ENCODE results near the gene TTLL4. TPM values are rescaled to one million over a fixed set of nuclear protein-coding genes. Genes with fewer than 3 reads are reported as not detected.

The TTLL4 gene
- total and polyA plus RNA-seq, 2 experiments from 2014 or later: 53.5 to 77.8 TPM

- TF ChIP-seq ZNF462 (CRISPR knock-in tag; IDR thresholded peaks at IDR 0.05): no peak
- TF ChIP-seq POLR2AphosphoS5 (IDR thresholded peaks at IDR 0.05; ENCODE audit: low read depth): no peak
- TF ChIP-seq JUNB (IDR thresholded peaks at IDR 0.05; ENCODE audit: unreplicated experiment): no peak
- no peak for TF ChIP-seq EZH2phosphoT487 (IDR thresholded peaks at IDR 0.05; ENCODE audit: unreplicated experiment)
- TF ChIP-seq, protein P1, sequence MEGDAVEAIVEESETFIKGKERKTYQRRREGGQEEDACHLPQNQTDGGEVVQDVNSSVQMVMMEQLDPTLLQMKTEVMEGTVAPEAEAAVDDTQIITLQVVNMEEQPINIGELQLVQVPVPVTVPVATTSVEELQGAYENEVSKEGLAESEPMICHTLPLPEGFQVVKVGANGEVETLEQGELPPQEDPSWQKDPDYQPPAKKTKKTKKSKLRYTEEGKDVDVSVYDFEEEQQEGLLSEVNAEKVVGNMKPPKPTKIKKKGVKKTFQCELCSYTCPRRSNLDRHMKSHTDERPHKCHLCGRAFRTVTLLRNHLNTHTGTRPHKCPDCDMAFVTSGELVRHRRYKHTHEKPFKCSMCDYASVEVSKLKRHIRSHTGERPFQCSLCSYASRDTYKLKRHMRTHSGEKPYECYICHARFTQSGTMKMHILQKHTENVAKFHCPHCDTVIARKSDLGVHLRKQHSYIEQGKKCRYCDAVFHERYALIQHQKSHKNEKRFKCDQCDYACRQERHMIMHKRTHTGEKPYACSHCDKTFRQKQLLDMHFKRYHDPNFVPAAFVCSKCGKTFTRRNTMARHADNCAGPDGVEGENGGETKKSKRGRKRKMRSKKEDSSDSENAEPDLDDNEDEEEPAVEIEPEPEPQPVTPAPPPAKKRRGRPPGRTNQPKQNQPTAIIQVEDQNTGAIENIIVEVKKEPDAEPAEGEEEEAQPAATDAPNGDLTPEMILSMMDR (conservative IDR thresholded peaks at IDR 0.05; ENCODE audit: low read depth in 2 of 2): no peak
Observed at GRCh38 chr2:218746960-218747359, 36.3 kb downstream of the TTLL4 start (continued).

DNA sequence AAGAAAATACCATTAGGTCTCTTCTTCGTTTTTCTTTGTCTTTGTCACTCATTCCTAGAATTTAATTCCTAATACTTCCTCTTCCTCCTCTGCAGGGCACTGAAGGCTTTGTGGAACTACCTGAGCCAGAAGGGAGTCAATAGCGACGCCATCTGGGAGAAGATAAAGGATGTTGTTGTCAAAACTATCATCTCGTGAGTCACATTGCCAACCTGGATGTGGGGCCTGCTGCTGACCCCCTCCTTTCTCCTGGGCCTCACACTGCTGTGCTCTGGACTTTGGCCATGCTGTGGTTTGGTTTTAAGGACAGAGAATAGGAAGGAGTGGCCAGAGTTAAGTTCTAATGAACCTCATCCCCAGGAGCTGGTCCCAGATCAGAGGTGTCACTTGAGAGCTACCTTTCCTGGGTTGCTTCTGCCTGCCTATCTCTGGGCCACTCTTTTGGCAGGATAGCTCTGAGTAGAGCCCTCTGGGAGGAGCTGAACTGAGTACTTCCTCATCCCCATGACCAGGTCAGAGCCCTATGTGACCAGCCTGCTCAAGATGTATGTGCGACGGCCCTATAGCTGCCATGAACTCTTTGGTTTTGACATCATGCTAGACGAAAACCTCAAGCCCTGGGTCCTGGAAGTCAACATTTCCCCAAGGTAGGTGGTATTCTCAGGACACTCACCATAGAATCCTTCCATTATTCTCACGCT lies 38.3 kb downstream of the TTLL4 start:
- Histone ChIP-seq H3K4me3 (no peak overlapping the region), H3K4me2 (no peak overlapping the region), H3K79me2 (replicated peaks; ENCODE audit: insufficient read depth) (no peaks in the 10 kb centered on the region), H3K36me3 (ENCODE audit: insufficient read depth) (peaks cover 51% of the 10 kb centered on the region), H3K27ac (ENCODE audit: low read depth) (no peak overlapping the region), H2AFZ (no peak overlapping the region), H4K20me1 (replicated peaks; ENCODE audit: insufficient read depth) (peaks cover 11% of the 10 kb centered on the region), H3K4me1 (ENCODE audit: insufficient read depth) (no peaks in the 10 kb centered on the region), H3F3A (replicated peaks; ENCODE audit: low read depth) (no peaks in the 10 kb centered on the region), H3K9me2 (ENCODE audit: insufficient read depth) (no peaks in the 10 kb centered on the region), H3K27me3 (ENCODE audit: insufficient read depth) (no peaks in the 10 kb centered on the region)
- Mint-ChIP-seq H3K27me3 (ENCODE audit: insufficient read depth, low read depth, poor library complexity) (peaks cover 2% of the 10 kb centered on the region), H3K36me3 (ENCODE audit: low read depth) (peaks cover 86% of the 10 kb centered on the region), H3K4me1 (peaks cover 4% of the 10 kb centered on the region; the same call in 1 of the 3 replicates), H3K4me3 (no peak overlapping the region), H3K9me3 (no peaks in the 10 kb centered on the region), H3K27ac (no peak overlapping the region)
- no peak for DNase-seq (ENCODE audit: low spot score)
- no peak for ATAC-seq
- TF ChIP-seq STAT1 (IDR thresholded peaks at IDR 0.05; ENCODE audit: unreplicated experiment) (no peak), CREB1 (CRISPR knock-in tag; IDR thresholded peaks at IDR 0.05; ENCODE audit: low read depth) (no peak), ZNF462 (CRISPR knock-in tag; IDR thresholded peaks at IDR 0.05) (no peak), POLR2AphosphoS5 (IDR thresholded peaks at IDR 0.05; ENCODE audit: low read depth) (no peak)

Measured in GM23338 (cell line).